GM21515 (cell line): ENCODE results near the gene BHLHE23.
A peak's percentile ranks its signal among the peaks of the same experiment; 100 is the strongest.

Experiments used
- ATAC-seq: cut with Tn5 transposase; IDR thresholded peaks from one replicate; pipeline ENCODE4 v1.9.1; 2021; ENCODE audit not compliant: unreplicated experiment

BHLHE23 gene

GRCh38 chr20:62975812-62976508 is 30.8 kb downstream of the BHLHE23 start:
- no peak for ATAC-seq

- no peak for ATAC-seq
Observed at GRCh38 chr20:62975251-62975760, 31.5 kb downstream of the BHLHE23 start.

- no peak for ATAC-seq
Observed at GRCh38 chr20:62972845-62973745, 33.7 kb downstream of the BHLHE23 start.

GRCh38 chr20:62971950-62972844 is 34.6 kb downstream of the BHLHE23 start:
- peak; percentile 76 for ATAC-seq

- no peak for ATAC-seq
Observed at GRCh38 chr20:62971211-62971949, 35.4 kb downstream of the BHLHE23 start.

GRCh38 chr20:62970307-62971210 is 36.2 kb downstream of the BHLHE23 start:
- ATAC-seq, result no peak

GRCh38 chr20:62969939-62970306 is 36.8 kb downstream of the BHLHE23 start:
- ATAC-seq, result no peak

GRCh38 chr20:62969179-62969760 is 37.5 kb downstream of the BHLHE23 start:
- ATAC-seq, result no peak

GRCh38 chr20:62968378-62969178 is 38.2 kb downstream of the BHLHE23 start:
- no peak for ATAC-seq

GRCh38 chr20:62967628-62968351 is 39.0 kb downstream of the BHLHE23 start:
- no peak for ATAC-seq

- no peak for ATAC-seq
Observed at GRCh38 chr20:62967149-62967501, 39.6 kb downstream of the BHLHE23 start.

- ATAC-seq, result no peak
Observed at GRCh38 chr20:62966212-62967148, 40.3 kb downstream of the BHLHE23 start.

GRCh38 chr20:62965363-62965771 is 41.4 kb downstream of the BHLHE23 start:
- no peak for ATAC-seq

GRCh38 chr20:62964700-62965099 is 42.1 kb downstream of the BHLHE23 start:
- ATAC-seq, result no peak

- ATAC-seq, result no peak
Observed at GRCh38 chr20:62963614-62964397, 43.0 kb downstream of the BHLHE23 start.
